SH-SY5Y (cell line): ENCODE measurements around the gene OR6C3.

Experiments used
- GATA2 ChIP-seq: IDR thresholded peaks from 2 replicates; pipeline ENCODE4 v1.6.1; 2011; ENCODE audit warnings: mild to moderate bottlenecking, low read depth, low read length
- GATA3 ChIP-seq: IDR thresholded peaks from 2 replicates; pipeline ENCODE4 v1.6.1; 2011; ENCODE audit warnings: low read depth, mild to moderate bottlenecking, low read length, moderate library complexity

DNA sequence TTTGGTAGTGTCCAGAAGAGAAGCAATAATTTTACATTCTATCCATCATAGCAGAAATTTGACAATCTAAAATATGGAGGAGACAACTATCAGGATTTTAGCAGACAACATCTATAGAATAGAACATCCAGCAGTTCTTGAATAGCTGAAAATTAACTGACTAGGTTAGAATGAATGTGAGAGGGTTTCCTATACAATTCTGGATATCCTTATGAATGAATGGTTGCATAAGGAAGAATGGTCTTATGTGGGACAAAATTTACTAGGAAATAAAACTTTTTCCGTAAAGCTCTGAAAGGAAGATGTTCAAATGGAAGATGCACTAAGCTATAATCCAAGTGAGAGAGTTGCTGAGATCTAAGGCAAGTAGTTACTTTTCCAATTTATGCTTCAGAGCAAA, at the start of gene OR6C3:
- TF ChIP-seq GATA3 (no peak), GATA2 (no peak)
